ENCODE measurements around the gene CD2BP2. TPM values are rescaled to one million over a fixed set of nuclear protein-coding genes. Genes with fewer than 3 reads are reported as not detected.

The CD2BP2 gene
- total and polyA plus RNA-seq, 2 experiments from 2014 or later = 41.0 to 45.1 TPM

DNA sequence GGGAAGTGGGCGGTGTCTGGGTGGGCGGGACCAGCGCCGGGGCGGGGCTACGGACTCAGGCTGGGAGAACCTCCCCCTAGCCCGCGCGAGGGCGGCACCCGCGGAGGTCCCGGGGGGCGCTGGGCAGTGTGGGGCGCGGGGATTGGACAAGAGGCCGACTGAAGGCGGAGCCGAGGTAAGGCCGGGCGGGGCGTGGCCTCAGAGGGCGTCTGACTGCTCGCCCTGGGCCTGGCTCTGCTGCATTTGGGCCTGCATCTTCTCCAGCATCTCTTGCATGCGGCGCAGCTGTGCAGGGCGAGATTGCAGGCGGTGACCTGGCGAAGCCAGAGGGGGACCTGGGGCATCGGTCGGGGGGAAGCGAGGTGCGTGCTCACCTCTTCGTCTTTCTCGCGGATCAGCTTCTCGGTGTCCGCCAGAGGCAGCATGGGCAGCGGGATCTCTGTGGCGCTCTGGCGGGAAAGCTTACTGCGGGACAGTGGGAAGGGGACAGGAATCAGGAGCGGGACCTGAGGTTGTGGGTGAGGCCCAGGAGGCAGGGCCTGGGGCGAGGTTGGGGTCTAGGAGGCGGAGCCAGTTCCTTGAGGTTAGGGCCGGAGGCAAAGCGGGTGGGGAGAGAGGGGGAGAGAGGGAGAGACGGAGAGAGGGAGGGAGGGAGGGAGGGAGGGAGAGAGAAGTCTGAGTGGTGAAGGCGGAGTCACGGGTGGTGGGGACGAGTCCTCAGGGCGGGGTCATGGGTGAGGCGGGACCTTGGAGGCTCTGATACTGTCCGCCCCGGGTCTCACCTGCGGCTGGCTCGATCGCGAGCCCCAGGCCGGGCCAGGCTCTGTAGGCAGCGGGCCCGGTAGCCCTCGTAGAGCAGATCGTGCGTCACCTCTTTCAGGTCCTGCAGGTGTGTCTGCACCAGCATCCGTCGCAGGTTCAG lies 23.4 kb upstream of the CD2BP2 start:
- TF ChIP-seq EZH2 (IDR thresholded peaks at IDR 0.05; ENCODE audit: borderline replicate concordance) = no peak
- TF ChIP-seq, protein P1, sequence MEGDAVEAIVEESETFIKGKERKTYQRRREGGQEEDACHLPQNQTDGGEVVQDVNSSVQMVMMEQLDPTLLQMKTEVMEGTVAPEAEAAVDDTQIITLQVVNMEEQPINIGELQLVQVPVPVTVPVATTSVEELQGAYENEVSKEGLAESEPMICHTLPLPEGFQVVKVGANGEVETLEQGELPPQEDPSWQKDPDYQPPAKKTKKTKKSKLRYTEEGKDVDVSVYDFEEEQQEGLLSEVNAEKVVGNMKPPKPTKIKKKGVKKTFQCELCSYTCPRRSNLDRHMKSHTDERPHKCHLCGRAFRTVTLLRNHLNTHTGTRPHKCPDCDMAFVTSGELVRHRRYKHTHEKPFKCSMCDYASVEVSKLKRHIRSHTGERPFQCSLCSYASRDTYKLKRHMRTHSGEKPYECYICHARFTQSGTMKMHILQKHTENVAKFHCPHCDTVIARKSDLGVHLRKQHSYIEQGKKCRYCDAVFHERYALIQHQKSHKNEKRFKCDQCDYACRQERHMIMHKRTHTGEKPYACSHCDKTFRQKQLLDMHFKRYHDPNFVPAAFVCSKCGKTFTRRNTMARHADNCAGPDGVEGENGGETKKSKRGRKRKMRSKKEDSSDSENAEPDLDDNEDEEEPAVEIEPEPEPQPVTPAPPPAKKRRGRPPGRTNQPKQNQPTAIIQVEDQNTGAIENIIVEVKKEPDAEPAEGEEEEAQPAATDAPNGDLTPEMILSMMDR (IDR thresholded peaks at IDR 0.05; ENCODE audit: poor library complexity) = peak; percentile 21
- H3K36me3 ChIP-seq (replicated peaks; ENCODE audit: insufficient read depth, low read depth) = no peaks in the 10 kb centered on the region
- peaks cover 6% of the 10 kb centered on the region for H3K79me2 ChIP-seq
- H2AFZ ChIP-seq = peak overlapping the region; percentile 70
- DNase-seq (ENCODE audit: low spot score) = peak; percentile 99
- no peaks in the 10 kb centered on the region for H4K20me1 ChIP-seq (ENCODE audit: insufficient read depth, poor library complexity, severe bottlenecking)
- H3K4me1 ChIP-seq (ENCODE audit: insufficient read depth) = peaks cover 11% of the 10 kb centered on the region
- no peaks in the 10 kb centered on the region for H3K27me3 ChIP-seq
- H3K9me3 ChIP-seq (ENCODE audit: low read depth) = no peaks in the 10 kb centered on the region
- peak overlapping the region; percentile 99 for H3K27ac ChIP-seq
- no peaks in the 10 kb centered on the region for H3K9me2 ChIP-seq (replicated peaks; ENCODE audit: insufficient read depth)
- peak overlapping the region; percentile 40 for H3K4me3 ChIP-seq
- WGBS (ENCODE audit: low lambda C conversion rate, missing lambda C conversion rate) = 1% methylated on average over 45 of the region's 67 CpGs
- peak overlapping the region; percentile 84 for H3K4me2 ChIP-seq

GRCh38 chr16:30377812-30378235 lies 22.7 kb upstream of the CD2BP2 start:
- peaks cover 6% of the 10 kb centered on the region for H3K79me2 ChIP-seq
- H3K4me3 ChIP-seq = peak overlapping the region; percentile 33
- under 1% methylated on average over 35 of the region's 39 CpGs for WGBS (ENCODE audit: low lambda C conversion rate, missing lambda C conversion rate)
- peak overlapping the region; percentile 68 for H2AFZ ChIP-seq
- H3K9me3 ChIP-seq (ENCODE audit: low read depth) = no peaks in the 10 kb centered on the region
- TF ChIP-seq EZH2phosphoT487 (IDR thresholded peaks at IDR 0.05; ENCODE audit: low read depth, severe bottlenecking, unreplicated experiment) (no peak), EZH2 (IDR thresholded peaks at IDR 0.05; ENCODE audit: borderline replicate concordance) (no peak)
- TF ChIP-seq, protein P1 (IDR thresholded peaks at IDR 0.05; ENCODE audit: poor library complexity) = no peak
- H3K4me2 ChIP-seq = peak overlapping the region; percentile 84
- H3K36me3 ChIP-seq (replicated peaks; ENCODE audit: insufficient read depth, low read depth) = no peaks in the 10 kb centered on the region
- no peaks in the 10 kb centered on the region for H4K20me1 ChIP-seq (ENCODE audit: insufficient read depth, poor library complexity, severe bottlenecking)
- DNase-seq (ENCODE audit: low spot score) = peak; percentile 93
- H3K9me2 ChIP-seq (replicated peaks; ENCODE audit: insufficient read depth) = no peaks in the 10 kb centered on the region
- peak overlapping the region; percentile 99 for H3K27ac ChIP-seq
- H3K4me1 ChIP-seq (ENCODE audit: insufficient read depth) = peaks cover 11% of the 10 kb centered on the region
- no peaks in the 10 kb centered on the region for H3K27me3 ChIP-seq

DNA sequence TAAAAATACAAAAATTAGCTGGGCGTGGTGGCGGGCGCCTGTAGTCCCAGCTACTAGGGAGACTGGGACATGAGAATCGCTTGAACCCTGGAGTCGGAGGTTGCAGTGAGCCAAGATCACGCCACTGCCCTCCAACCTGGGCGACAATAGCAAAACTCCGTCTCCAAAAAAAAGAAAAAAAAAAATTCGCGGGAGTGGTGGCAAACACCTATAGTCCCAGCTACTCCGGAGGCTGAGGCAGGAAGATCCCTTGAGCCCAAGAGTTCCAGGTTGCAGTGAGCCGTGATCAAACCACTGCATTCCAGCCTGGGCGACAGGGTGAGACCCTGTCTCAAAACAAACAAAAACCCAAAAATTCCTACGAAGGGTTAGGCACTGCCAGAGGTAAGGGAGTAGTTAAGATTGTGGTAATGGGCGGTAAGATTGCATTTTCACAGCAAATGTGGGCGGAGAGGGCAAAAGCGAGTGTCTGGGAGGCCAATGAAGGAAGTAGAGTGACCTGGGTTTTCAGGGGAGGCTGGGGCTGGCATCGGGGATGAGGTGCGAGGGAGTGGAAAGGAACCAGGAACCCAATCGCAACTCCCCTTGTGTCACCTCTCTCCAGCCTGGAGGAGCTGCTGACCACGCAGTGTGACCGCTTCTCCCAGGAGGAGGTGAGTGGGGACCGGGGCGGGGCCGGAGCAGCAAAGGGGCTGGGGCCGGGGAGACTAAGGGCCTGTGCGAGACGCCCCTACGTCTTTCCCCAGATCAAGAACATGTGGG lies 22.1 kb upstream of the CD2BP2 start:
- H2AFZ ChIP-seq = peak overlapping the region; percentile 79

More for the DNA sequence above, 22.1 kb upstream of the CD2BP2 start:
- H3K4me3 ChIP-seq = no peak overlapping the region
- no peaks in the 10 kb centered on the region for H4K20me1 ChIP-seq (ENCODE audit: insufficient read depth, poor library complexity, severe bottlenecking)
- no peaks in the 10 kb centered on the region for H3K9me3 ChIP-seq (ENCODE audit: low read depth)
- H3K27ac ChIP-seq = peak overlapping the region; percentile 99
- H3K79me2 ChIP-seq = peaks cover 6% of the 10 kb centered on the region
- no peaks in the 10 kb centered on the region for H3K36me3 ChIP-seq (replicated peaks; ENCODE audit: insufficient read depth, low read depth)
- peak overlapping the region; percentile 84 for H3K4me2 ChIP-seq
- no peak for DNase-seq (ENCODE audit: low spot score)
- WGBS (ENCODE audit: low lambda C conversion rate, missing lambda C conversion rate) = 55% methylated on average over 21 of the region's 29 CpGs
- H3K27me3 ChIP-seq = no peaks in the 10 kb centered on the region
- no peaks in the 10 kb centered on the region for H3K9me2 ChIP-seq (replicated peaks; ENCODE audit: insufficient read depth)
- TF ChIP-seq EZH2phosphoT487 (IDR thresholded peaks at IDR 0.05; ENCODE audit: low read depth, severe bottlenecking, unreplicated experiment) (no peak), EZH2 (IDR thresholded peaks at IDR 0.05; ENCODE audit: borderline replicate concordance) (no peak)
- TF ChIP-seq, protein P1 (IDR thresholded peaks at IDR 0.05; ENCODE audit: poor library complexity) = no peak
- H3K4me1 ChIP-seq (ENCODE audit: insufficient read depth) = peaks cover 11% of the 10 kb centered on the region
